HepG2 (cell line): Measurements from ENCODE around the gene NDUFB8. TPM values are rescaled to one million over a fixed set of nuclear protein-coding genes. Genes with fewer than 3 reads are reported as not detected.
A peak's percentile ranks its signal among the peaks of the same experiment; 100 is the strongest.

ENCODE experiments used
- CEBPZ ChIP-seq: IDR thresholded peaks from 2 replicates; pipeline ENCODE4 v1.6.1; 2012; ENCODE audit warnings: low read length, improper control_type of control experiment
- FLYWCH1 ChIP-seq: sonication (generic); formaldehyde crosslinking; IDR thresholded peaks from 2 replicates; pipeline ENCODE4 v1.8.1; 2023; ENCODE audit warnings: mild to moderate bottlenecking, missing genetic modification reagents
- FOXA3 ChIP-seq: IDR thresholded peaks from 2 replicates; pipeline ENCODE4 v1.6.1; 2016; ENCODE audit warnings: missing genetic modification reagents, missing compliant biosample characterization
- HCFC1 ChIP-seq: fragments of 150-350 bp; IDR thresholded peaks from 2 replicates; pipeline ENCODE4 v1.6.1; 2014; ENCODE audit warnings: low read depth, low read length
- HHEX ChIP-seq: IDR thresholded peaks from 2 replicates; pipeline ENCODE4 v1.6.1; 2016; ENCODE audit warnings: control low read depth
- IRF1 ChIP-seq: sonication (generic); formaldehyde crosslinking; IDR thresholded peaks from 2 replicates; pipeline ENCODE4 v1.4.0; 2020; ENCODE audit warnings: low read depth, mild to moderate bottlenecking, missing genetic modification reagents
- KLF15 ChIP-seq: sonication (generic); formaldehyde crosslinking; IDR thresholded peaks from 2 replicates; pipeline ENCODE4 v1.8.1; 2023; ENCODE audit warnings: borderline replicate concordance, mild to moderate bottlenecking, inconsistent platforms, missing genetic modification reagents, mixed read lengths
- POGZ ChIP-seq: sonication (generic); formaldehyde crosslinking; IDR thresholded peaks from 2 replicates; pipeline ENCODE4 v1.4.0; 2020; ENCODE audit warnings: mild to moderate bottlenecking, missing genetic modification reagents
- POLR2AphosphoS5 ChIP-seq: IDR thresholded peaks from 2 replicates; pipeline ENCODE4 v1.6.1; 2012; ENCODE audit warnings: low read depth, low read length
- SALL2 ChIP-seq: sonication (generic); formaldehyde crosslinking; IDR thresholded peaks from 2 replicates; pipeline ENCODE4 v1.8.1; 2023; ENCODE audit warnings: mild to moderate bottlenecking, missing genetic modification reagents, inconsistent platforms
- SKI ChIP-seq: fragments of 450-650 bp; IDR thresholded peaks from one replicate; pipeline ENCODE4 v1.6.1; 2018; ENCODE audit warnings: mild to moderate bottlenecking; ENCODE audit not compliant: partially characterized antibody
- SMAD1 ChIP-seq: sonication (generic); formaldehyde crosslinking; IDR thresholded peaks from 2 replicates; pipeline ENCODE4 v1.4.0; 2020; ENCODE audit warnings: missing genetic modification reagents, low read depth, mild to moderate bottlenecking, borderline replicate concordance
- SYNCRIP ChIP-seq: fragments of 200-400 bp; formaldehyde crosslinking; IDR thresholded peaks from 2 replicates; pipeline ENCODE4 v1.6.1; 2018; ENCODE audit warnings: mild to moderate bottlenecking, low read depth, low read length; ENCODE audit not compliant: insufficient read depth
- ZEB1 ChIP-seq: IDR thresholded peaks from 2 replicates; pipeline ENCODE4 v1.6.1; 2012; ENCODE audit warnings: mild to moderate bottlenecking, low read depth, inconsistent platforms; ENCODE audit not compliant: insufficient replicate concordance
- ZFX ChIP-seq: sonication (generic); formaldehyde crosslinking; IDR thresholded peaks from 2 replicates; pipeline ENCODE4 v1.4.0; 2020; ENCODE audit warnings: mild to moderate bottlenecking, low read depth, missing genetic modification reagents, moderate library complexity
- ZNF232 ChIP-seq: sonication (generic); formaldehyde crosslinking; IDR thresholded peaks from 2 replicates; pipeline ENCODE4 v1.4.0; 2020; ENCODE audit warnings: missing genetic modification reagents, borderline replicate concordance
- ZNF333 ChIP-seq: sonication (generic); formaldehyde crosslinking; IDR thresholded peaks from 2 replicates; pipeline ENCODE4 v1.4.0; 2020; ENCODE audit warnings: mild to moderate bottlenecking, missing genetic modification reagents, borderline replicate concordance
- ZNF33B ChIP-seq: sonication (generic); formaldehyde crosslinking; IDR thresholded peaks from 2 replicates; pipeline ENCODE4 v1.5.1; 2020; ENCODE audit warnings: mild to moderate bottlenecking, missing genetic modification reagents
- ZNF430 ChIP-seq: sonication (generic); formaldehyde crosslinking; IDR thresholded peaks from 2 replicates; pipeline ENCODE4 v1.9.0; 2021; ENCODE audit warnings: mild to moderate bottlenecking, missing genetic modification reagents
- ZNF441 ChIP-seq: sonication (generic); formaldehyde crosslinking; IDR thresholded peaks from 2 replicates; pipeline ENCODE4 v1.7.0; 2021; ENCODE audit warnings: missing genetic modification reagents, borderline replicate concordance
- ZNF501 ChIP-seq: sonication (generic); formaldehyde crosslinking; IDR thresholded peaks from 2 replicates; pipeline ENCODE4 v1.5.1; 2020; ENCODE audit warnings: mild to moderate bottlenecking, moderate library complexity, missing genetic modification reagents
- ZNF567 ChIP-seq: sonication (generic); formaldehyde crosslinking; IDR thresholded peaks from 2 replicates; pipeline ENCODE4 v1.8.1; 2023; ENCODE audit warnings: mild to moderate bottlenecking, missing genetic modification reagents, borderline replicate concordance
- ZSCAN12 ChIP-seq: sonication (generic); formaldehyde crosslinking; IDR thresholded peaks from 2 replicates; pipeline ENCODE4 v1.9.0; 2021; ENCODE audit warnings: mild to moderate bottlenecking, missing genetic modification reagents
- polyA plus RNA-seq, 8 experiments: library from polyadenylated mRNA; depleted of rRNA in 3 of 8; stranded (reverse) in 7 of 8; unstranded in 1 of 8; fragments of >200 nt; fragmentation: Illumina TruSeq in 4 of 8; extraction: Trizol in 4 of 8; gene quantifications; 2 replicates each; pipeline versions ENCODE4 v1.2.1 to v1.2.3, GENCODE V29; 2011 to 2016; ENCODE audit warnings: low read depth in 4 of 8, missing spikeins in 1 of 8, mixed read lengths in 1 of 8; ENCODE audit not compliant: insufficient read depth in 1 of 8
- total RNA-seq, 5 experiments: library from RNA; depleted of rRNA; stranded (reverse); fragments of >200 nt; fragmentation: Illumina TruSeq; extraction: Trizol; gene quantifications; 2 replicates each; pipeline ENCODE4 v1.2.3, GENCODE V29; 2016; ENCODE audit warnings: low read depth in 1 of 5
- TF ChIP-seq, protein P1 (sequence below): sonication (generic); formaldehyde crosslinking; IDR thresholded peaks from 2 replicates; pipeline ENCODE4 v1.4.0; 2020; ENCODE audit warnings: missing genetic modification reagents

The NDUFB8 gene
- total and polyA plus RNA-seq, 2 of the 13 experiments (the other 11 are each of a cell fraction or from before 2014, with no cell fraction given), result 210 to 216 TPM

DNA sequence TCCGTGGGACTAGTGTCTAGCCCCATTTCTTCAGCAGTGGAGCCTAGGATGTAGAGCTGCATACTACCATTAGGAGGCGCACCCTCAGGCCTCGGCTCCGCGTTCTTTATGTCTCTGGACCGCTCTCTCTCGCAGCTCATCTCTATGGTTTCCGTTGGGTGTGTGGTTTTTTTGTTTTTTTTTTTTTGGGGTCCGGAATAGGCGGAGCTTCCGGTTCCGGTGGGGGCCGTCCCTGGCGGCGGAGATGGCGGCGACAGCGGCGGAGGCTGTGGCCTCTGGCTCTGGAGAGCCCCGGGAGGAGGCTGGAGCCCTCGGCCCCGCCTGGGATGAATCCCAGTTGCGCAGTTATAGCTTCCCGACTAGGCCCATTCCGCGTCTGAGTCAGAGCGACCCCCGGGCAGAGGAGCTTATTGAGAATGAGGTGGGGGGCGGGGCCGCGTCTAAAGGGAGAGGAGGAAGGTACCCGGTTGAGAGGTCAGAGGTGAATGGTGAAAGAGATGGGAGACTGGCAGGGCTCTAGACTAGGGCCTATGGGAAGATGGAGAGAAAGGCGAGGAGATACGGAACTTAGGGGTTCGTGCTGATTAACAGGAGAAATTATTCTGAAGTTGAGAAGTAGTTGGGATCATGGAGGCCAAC is 6.2 kb upstream of the NDUFB8 start, which contains the start of gene HIF1AN (continued):
- TF ChIP-seq CEBPZ, result no peak
- no peak for TF ChIP-seq ZNF232
- TF ChIP-seq FLYWCH1, result no peak; the same call in 1 of the 2 replicates
- TF ChIP-seq ZEB1, result no peak
- TF ChIP-seq ZNF430, result no peak
- peak; percentile 89 for TF ChIP-seq POLR2AphosphoS5
- TF ChIP-seq ZNF33B (CRISPR knock-in tag), result 0 out of 2 replicates have a peak, but pooled peaks have one; percentile 26
- TF ChIP-seq IRF1 (CRISPR knock-in tag), result no peak
- TF ChIP-seq ZFX (CRISPR knock-in tag), result peak; percentile 72
- TF ChIP-seq KLF15 (CRISPR knock-in tag), result 0 out of 2 replicates have a peak, but pooled peaks have one; percentile 47
- no peak for TF ChIP-seq HHEX
- no peak for TF ChIP-seq ZNF441 (CRISPR knock-in tag)
- TF ChIP-seq, protein P1, sequence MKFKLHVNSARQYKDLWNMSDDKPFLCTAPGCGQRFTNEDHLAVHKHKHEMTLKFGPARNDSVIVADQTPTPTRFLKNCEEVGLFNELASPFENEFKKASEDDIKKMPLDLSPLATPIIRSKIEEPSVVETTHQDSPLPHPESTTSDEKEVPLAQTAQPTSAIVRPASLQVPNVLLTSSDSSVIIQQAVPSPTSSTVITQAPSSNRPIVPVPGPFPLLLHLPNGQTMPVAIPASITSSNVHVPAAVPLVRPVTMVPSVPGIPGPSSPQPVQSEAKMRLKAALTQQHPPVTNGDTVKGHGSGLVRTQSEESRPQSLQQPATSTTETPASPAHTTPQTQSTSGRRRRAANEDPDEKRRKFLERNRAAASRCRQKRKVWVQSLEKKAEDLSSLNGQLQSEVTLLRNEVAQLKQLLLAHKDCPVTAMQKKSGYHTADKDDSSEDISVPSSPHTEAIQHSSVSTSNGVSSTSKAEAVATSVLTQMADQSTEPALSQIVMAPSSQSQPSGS, result no peak
- TF ChIP-seq SMAD1 (CRISPR knock-in tag), result no peak
- peak; percentile 50; the same call in 1 of the 2 replicates for TF ChIP-seq HCFC1
- TF ChIP-seq SKI, result peak; percentile 50
- no peak; the same call in 1 of the 2 replicates for TF ChIP-seq ZNF333 (CRISPR knock-in tag)
- no peak for TF ChIP-seq ZNF567 (CRISPR knock-in tag)
- peak; percentile 33; the same call in 1 of the 2 replicates for TF ChIP-seq ZSCAN12
- TF ChIP-seq SALL2 (CRISPR knock-in tag), result no peak
- peak; percentile 62; the same call in 1 of the 2 replicates for TF ChIP-seq FOXA3
- peak; percentile 95 for TF ChIP-seq POGZ (CRISPR knock-in tag)
- peak; percentile 92 for TF ChIP-seq ZNF501 (CRISPR knock-in tag)
- no peak for TF ChIP-seq SYNCRIP
